AG09319 (cell line): ENCODE measurements around the gene GKN1.

Source experiments
- DNase-seq: peaks from one replicate; pipeline ENCODE4 v3.0.0-alpha.2; 2010; ENCODE audit warnings: low read depth; ENCODE audit errors: extremely low read depth
- CTCF ChIP-seq: IDR thresholded peaks from 2 replicates; pipeline ENCODE4 v1.5.1; 2011; ENCODE audit warnings: low read depth, mild to moderate bottlenecking, inconsistent platforms, low read length, moderate library complexity

Gene GKN1

GRCh38 chr2:69013142-69013839, 38.9 kb downstream of the GKN1 start, which contains the start of gene ANTXR1:
Gene ANTXR1, plus strand, starts transcription at chr2:69013179. Its CDS starts 321 bp downstream, at chr2:69013500.
- DNase-seq = no peak
- no peak; the same call in 1 of the 2 replicates for TF ChIP-seq CTCF

GRCh38 chr2:69013840-69014821, 39.7 kb downstream of the GKN1 start:
- no peak; the same call in none of the 2 replicates for TF ChIP-seq CTCF
- DNase-seq = no peak

GRCh38 chr2:69017080-69017479, 42.6 kb downstream of the GKN1 start:
- TF ChIP-seq CTCF = no peak
- peak; percentile 42 for DNase-seq

- TF ChIP-seq CTCF = no peak
- no peak for DNase-seq
These were observed 43.4 kb downstream of the GKN1 start for GRCh38 chr2:69017835-69018234.

- no peak for DNase-seq
- TF ChIP-seq CTCF = no peak
These were observed 44.3 kb downstream of the GKN1 start for GRCh38 chr2:69018678-69019095.

- no peak for DNase-seq
- no peak for TF ChIP-seq CTCF
These were observed 46.3 kb downstream of the GKN1 start for GRCh38 chr2:69020496-69021426.
